NCI-H2081 treated with DMSO at 0.1 percent for 48 hours (cell line): Measurements from ENCODE around the gene ADGRG7.

Experiments
- DNase-seq: peaks from one replicate; lab custom pipeline; 2025; lab: John Stamatoyannopoulos, UW

ADGRG7 gene

DNA sequence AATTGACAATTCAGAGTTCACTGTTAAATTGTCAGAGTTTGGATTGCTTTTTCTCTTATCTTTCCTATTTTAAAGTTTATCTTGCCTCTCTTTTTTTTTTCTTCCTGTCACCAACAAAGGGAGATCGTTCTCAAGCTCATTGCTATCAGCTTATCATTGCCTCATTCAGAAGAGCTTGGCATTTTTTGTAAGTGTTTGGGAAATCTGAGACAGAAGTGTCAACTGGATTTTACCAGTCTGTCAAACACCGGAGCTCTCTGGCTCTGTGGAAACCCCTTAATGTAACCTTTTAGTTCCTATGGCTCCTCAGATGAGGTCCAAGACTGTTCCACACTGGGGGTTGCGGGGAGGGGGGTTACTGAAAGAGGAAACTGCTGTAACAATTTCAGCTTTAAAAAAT lies 89.3 kb downstream of the ADGRG7 start:
- no peak for DNase-seq

GRCh38 chr3:100700708-100701107 lies 91.3 kb downstream of the ADGRG7 start:
- DNase-seq, result no peak

DNA sequence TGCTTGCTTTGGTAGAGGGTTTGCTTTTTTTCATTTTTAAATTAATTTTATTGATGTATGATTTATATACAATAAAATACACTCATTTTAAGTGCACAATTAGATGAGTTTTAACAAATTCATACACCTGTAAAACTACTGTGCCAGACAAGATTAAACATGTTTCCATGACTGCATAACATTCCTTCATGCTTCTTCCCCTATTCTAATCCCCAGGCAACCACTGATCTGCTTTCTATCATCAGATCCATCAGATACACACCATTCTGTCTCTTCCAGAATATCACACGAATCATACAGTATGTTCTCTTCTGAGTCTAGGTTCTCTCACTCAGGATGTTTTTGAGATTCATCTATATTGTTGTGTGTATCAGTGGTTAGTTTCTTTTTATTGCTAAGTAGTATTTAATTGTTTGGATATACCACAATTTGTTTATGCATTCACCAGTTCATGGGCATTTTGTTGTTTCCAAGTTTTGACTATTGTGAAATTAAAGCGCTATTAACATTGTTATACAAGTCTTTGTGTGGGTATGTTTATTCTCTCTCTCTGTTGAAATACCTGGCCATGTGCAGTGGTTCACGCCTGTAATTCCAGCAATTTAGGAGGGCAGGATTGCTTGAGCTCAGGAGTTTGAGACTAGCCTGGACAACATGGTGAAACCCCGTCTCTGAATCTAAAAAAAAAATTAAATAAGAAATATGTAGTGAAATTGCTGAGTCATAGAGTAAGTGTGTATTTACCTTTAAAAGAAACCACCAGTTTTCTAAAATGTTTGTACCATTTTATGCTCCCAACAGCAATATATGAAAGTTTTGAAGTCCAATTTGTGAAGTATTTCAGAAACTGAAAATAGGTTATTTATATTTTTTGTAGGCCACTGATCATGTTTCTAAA lies 92.9 kb downstream of the ADGRG7 start:
- DNase-seq, result no peak

DNA sequence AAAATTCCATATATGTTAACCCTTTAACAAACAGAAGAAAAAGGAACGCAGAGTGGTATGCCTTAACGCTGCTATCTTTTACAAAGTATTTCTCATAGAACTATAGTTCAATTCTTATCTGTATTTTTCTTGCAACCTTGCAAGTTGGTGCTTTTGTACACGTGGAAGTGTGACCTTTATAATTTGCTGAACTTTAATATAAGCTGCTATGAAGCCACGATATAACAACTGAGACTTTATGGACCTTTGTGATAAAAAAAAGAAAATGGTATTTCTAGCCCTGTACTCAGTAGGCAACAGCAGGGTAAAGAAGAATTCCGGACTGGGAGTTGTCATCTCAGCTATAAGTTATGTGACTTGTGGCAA lies 93.6 kb downstream of the ADGRG7 start:
- no peak for DNase-seq

- no peak for DNase-seq
Observed at GRCh38 chr3:100703865-100704264, 94.5 kb downstream of the ADGRG7 start.

DNA sequence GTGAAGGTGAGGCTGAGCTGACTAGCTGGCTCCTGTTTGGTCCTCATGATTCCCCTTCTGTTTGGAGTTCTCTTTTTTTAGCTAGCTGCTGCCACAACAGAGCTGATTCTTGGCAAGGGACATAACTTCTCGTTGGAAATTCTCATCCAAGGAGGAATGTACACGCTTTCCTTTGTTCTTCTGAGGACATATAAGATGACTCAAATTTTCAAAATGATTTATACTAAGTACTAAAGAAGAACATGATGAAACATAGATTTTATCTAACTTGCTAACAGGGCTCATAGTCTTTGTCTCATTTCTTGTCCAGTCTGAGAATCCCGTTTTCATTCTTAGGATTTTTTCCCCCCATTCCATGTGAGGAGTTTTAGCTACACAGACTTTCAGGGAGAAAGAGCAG lies 97.0 kb downstream of the ADGRG7 start:
- DNase-seq, result no peak

- DNase-seq, result no peak
Observed at GRCh38 chr3:100708644-100708988, 99.2 kb downstream of the ADGRG7 start.

DNA sequence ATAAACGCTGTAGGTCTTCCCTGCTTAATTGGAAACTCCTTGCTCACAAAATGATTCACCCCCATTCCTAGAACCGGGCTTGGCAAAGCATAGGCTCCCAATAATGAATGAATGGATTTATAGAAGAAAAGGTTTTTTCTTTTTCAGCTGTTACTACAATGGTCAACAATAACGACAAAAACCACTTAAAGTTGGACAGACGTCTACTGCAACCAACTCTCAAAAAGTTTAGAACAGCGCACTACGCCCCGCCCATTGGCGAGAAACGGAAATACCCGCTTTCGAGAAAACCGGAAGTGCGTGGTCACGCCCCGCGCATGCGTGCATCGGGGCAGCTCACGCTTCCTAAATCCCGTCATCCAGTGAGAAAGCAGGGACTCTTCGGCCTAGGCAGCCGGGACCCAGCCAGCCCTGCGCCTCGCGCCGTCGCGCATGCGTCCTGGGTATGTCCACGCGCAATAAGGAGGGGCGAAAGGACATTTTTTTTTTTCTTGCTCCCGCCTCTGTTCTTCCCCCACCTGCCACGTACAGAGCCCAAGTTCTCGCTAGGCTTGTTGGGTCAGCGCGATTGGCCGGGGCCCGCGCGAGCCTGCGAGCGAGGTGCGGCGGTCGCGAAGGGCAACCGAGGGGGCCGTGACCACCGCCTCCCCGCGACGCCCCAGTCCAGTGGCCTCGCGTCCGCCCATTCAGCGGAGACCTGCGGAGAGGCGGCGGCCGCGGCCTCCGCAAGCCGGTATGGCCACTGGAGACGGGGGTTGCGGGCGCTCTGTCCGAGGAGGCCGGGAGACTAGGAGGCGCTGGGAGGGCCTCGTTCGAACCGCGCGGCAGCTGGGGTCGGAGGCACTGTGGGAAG lies 99.8 kb downstream of the ADGRG7 start, which contains the start of gene TFG:
TFG (plus strand) TSS at position 506 of the 853 bp plus-strand sequence. CDS start 4,192 bp downstream, outside the sequence.
- peak; percentile 96 for DNase-seq

GRCh38 chr3:100709842-100710260 lies 100.5 kb downstream of the ADGRG7 start:
- DNase-seq, result no peak

- DNase-seq, result no peak
Observed at GRCh38 chr3:100710261-100710968, 101.0 kb downstream of the ADGRG7 start.

- DNase-seq, result no peak
Observed at GRCh38 chr3:100715176-100715575, 105.8 kb downstream of the ADGRG7 start.

- DNase-seq, result no peak
Observed at GRCh38 chr3:100717063-100717462, 107.7 kb downstream of the ADGRG7 start.

- DNase-seq, result no peak
Observed at GRCh38 chr3:100717637-100718487, 108.5 kb downstream of the ADGRG7 start.

DNA sequence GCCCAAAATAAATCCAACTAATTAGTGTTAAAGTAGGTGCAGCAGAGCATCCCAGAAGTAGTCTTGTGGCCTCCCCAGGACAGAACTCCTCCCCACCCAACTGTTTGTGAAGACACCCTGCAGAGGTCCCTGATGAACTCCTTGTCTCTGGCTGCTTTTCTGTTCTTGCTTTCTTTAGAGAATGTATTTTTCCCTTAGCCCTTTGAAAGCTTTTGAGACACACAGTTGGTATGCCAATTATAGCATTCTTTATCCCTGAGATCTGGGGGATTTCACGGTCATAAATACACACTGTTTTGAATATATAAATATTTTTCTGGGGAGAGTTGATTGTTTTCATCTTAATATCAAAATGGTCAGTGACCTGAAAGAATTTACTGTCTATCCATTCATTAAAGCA lies 109.7 kb downstream of the ADGRG7 start:
- DNase-seq, result no peak

DNA sequence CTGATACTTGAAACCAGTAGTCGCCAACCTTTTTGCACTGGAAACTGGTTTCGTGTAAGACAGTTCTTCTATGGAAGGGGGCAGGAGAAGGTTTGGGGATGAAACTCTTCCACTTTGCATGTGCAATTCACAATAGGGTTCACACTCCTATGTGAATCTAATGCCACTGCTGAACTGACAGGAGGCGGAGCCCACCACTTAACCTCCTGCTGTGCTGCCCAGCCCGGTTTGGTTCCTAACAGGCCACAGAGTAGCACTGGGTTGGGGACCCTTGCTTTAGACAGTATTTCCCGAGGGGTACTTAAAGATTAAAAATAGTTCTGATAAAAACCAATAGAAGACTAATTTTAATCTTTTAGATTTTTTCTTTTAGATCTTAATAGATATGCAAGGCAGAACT lies 111.0 kb downstream of the ADGRG7 start:
- no peak for DNase-seq

DNA sequence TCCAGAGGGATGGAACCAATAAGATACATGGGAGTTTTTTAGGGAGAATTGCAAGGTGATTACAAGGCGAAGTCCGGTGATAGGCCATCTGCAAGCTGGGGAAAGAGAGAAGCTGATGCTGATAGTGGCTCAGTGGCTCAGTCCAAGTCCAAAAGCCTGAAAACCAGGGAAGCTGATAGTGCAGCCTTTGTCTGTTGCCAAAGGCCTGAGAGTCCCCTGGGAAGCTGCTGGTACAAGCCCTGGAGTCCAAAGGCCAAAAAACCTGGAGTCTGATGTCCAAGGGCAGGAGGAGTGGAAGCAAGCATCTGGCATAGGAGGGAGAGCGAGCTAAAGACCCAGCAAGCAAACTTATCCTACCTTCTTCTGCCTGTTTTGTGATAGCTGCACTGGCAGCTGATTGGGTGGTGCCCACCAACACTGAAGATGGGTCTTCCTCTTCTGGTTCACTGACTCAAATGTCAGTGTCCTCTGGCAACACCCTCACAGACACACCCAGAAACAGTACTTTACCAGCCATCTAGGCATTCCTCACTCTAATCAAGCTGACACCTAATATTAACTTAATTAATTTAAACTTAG lies 116.6 kb downstream of the ADGRG7 start:
- no peak for DNase-seq

GRCh38 chr3:100726706-100727105 lies 117.3 kb downstream of the ADGRG7 start:
- DNase-seq, result no peak

- no peak for DNase-seq
Observed at GRCh38 chr3:100730524-100730923, 121.1 kb downstream of the ADGRG7 start.

DNA sequence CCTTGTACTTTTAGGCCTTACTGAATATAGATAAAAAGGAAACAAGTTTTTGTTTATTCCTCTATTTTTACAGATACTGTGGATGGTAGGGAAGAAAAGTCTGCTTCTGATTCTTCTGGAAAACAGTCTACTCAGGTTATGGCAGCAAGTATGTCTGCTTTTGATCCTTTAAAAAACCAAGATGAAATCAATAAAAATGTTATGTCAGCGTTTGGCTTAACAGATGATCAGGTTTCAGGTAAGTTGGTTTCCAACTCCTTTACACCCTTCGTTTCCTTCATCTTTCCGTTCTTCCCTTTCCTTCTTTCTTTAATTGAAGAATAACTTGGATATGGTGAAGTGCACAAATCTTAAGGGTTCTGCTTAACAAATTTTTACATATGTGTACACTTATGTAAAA lies 123.0 kb downstream of the ADGRG7 start:
- DNase-seq, result no peak

GRCh38 chr3:100737334-100737733 lies 127.9 kb downstream of the ADGRG7 start:
- no peak for DNase-seq

DNA sequence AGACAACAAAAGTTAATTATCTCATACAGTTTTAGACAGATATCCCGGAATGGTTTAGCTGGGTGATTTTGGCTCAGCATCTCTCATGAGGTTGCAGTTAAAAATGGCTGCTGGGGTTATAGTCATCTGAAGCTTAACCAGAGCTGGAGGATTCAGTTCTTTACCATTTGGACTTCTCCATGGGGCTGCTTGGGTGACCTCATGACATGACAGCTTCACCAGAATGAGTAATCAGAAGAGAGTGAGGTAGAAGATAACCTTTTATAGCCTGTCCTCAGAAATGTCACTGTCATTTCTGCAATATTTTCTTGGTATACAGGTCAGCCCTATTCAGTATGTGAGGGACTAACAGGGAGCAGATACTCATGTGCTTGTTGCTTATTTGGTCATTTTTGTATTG lies 130.8 kb downstream of the ADGRG7 start:
- DNase-seq, result no peak
